OCI-LY7 (cell line): ENCODE data around the gene PSEN1. TPM values are rescaled to one million over a fixed set of nuclear protein-coding genes. Genes with fewer than 3 reads are reported as not detected.

Experiments used
- BruUV-seq: library from RNA; stranded (reverse); fragments of 400-500 nt; replicated peaks from 2 replicates; lab custom pipeline; 2021; lab: Mats Ljungman, UMichigan
- CTCF ChIA-PET: fragments of 300-600 bp; sonication (Branson Sonifier 250); formaldehyde crosslinking; loops from one replicate; lab custom pipeline; 2022; ENCODE audit warnings: antibody characterized with exemption; ENCODE audit not compliant: unreplicated experiment; lab: Charles Lee
- POLR2A ChIA-PET: fragments of 300-600 bp; sonication (Branson Sonifier 250); formaldehyde crosslinking; loops from one replicate; lab custom pipeline; 2022; ENCODE audit warnings: antibody characterized with exemption; lab: Charles Lee
- DNase-seq: peaks from one replicate; pipeline ENCODE4 v3.0.0-alpha.2; 2015; ENCODE audit warnings: low spot score
- H2AFZ ChIP-seq: fragments of 200-600 bp; sonication (generic), shearing (Covaris generic); 2 replicates; pipeline ENCODE4 v1.6.1; 2014; ENCODE audit warnings: mild to moderate bottlenecking, antibody characterized with exemption, low read length, moderate library complexity
- H3K27ac ChIP-seq: fragments of 200-600 bp; sonication (generic); 2 replicates; pipeline ENCODE4 v1.5.1; 2014; ENCODE audit warnings: mixed run types, low read depth, mild to moderate bottlenecking, moderate library complexity, low read length, inconsistent platforms; ENCODE audit not compliant: poor library complexity, severe bottlenecking
- H3K36me3 ChIP-seq: fragments of 200-600 bp; sonication (generic); 2 replicates; pipeline ENCODE4 v1.6.1; 2014; ENCODE audit warnings: mild to moderate bottlenecking, antibody characterized with exemption, low read length, moderate library complexity, mixed read lengths; ENCODE audit not compliant: insufficient read depth
- H3K4me1 ChIP-seq: fragments of 200-600 bp; sonication (generic); 2 replicates; pipeline ENCODE4 v1.5.1; 2014; ENCODE audit warnings: mild to moderate bottlenecking, low read length; ENCODE audit not compliant: insufficient read depth, poor library complexity, severe bottlenecking
- H3K4me2 ChIP-seq: fragments of 200-600 bp; sonication (generic); 2 replicates; pipeline ENCODE4 v1.6.1; 2014; ENCODE audit warnings: mild to moderate bottlenecking, low read length
- H3K4me3 ChIP-seq: fragments of 200-600 bp; sonication (generic); 2 replicates; pipeline ENCODE4 v1.5.1; 2014; ENCODE audit warnings: mild to moderate bottlenecking, low read depth, low read length; ENCODE audit not compliant: poor library complexity, severe bottlenecking
- H3K79me2 ChIP-seq: fragments of 200-600 bp; sonication (generic); 2 replicates; pipeline ENCODE4 v1.6.1; 2016; ENCODE audit warnings: low read depth, mild to moderate bottlenecking, low read length, moderate library complexity, mixed read lengths; ENCODE audit not compliant: insufficient read depth
- H3K9me2 ChIP-seq: fragments of 200-600 bp; sonication (generic); 2 replicates; pipeline ENCODE4 v1.6.1; 2016; ENCODE audit warnings: mild to moderate bottlenecking, low read length, mixed read lengths; ENCODE audit not compliant: insufficient read depth
- H3K9me3 ChIP-seq: fragments of 200-600 bp; sonication (generic); 2 replicates; pipeline ENCODE4 v1.6.1; 2014; ENCODE audit warnings: mild to moderate bottlenecking, mixed run types, low read length, mixed read lengths
- H4K20me1 ChIP-seq: fragments of 200-600 bp; sonication (generic); 2 replicates; pipeline ENCODE4 v1.6.1; 2014; ENCODE audit warnings: mild to moderate bottlenecking, antibody characterized with exemption, low read length, moderate library complexity, mixed read lengths; ENCODE audit not compliant: insufficient read depth
- EZH2phosphoT487 ChIP-seq: fragments of 200-600 bp; sonication (generic); IDR thresholded peaks from 2 replicates; pipeline ENCODE4 v1.6.1; 2018; ENCODE audit warnings: low read depth, borderline replicate concordance, mild to moderate bottlenecking, mixed run types, antibody characterized with exemption, low read length, moderate library complexity, mixed read lengths
- intact Hi-C: fragments of 100-400 bp; cut with micrococcal nuclease; formaldehyde crosslinking; loops from one replicate; pipeline ENCODE4 v1.10.0; 2022; ENCODE audit not compliant: unreplicated experiment
- total RNA-seq, 2 experiments: library from RNA; depleted of rRNA in 1 of 2; stranded (reverse); fragments of >200 nt in 1 of 2; shearing (Covaris generic) in 1 of 2; gene quantifications; 2 replicates each; pipeline ENCODE4 v1.2.3, GENCODE V29; 2014 to 2022
- TF ChIP-seq, protein P1 (sequence below): fragments of 200-600 bp; sonication (generic); conservative IDR thresholded peaks from 2 replicates; pipeline ENCODE4 v1.5.1; 2014; ENCODE audit warnings: mild to moderate bottlenecking, antibody characterized with exemption, low read length, moderate library complexity, mixed read lengths

Gene PSEN1
- total RNA-seq, 2 experiments from 2014 or later: 24.4 to 28.0 TPM

DNA sequence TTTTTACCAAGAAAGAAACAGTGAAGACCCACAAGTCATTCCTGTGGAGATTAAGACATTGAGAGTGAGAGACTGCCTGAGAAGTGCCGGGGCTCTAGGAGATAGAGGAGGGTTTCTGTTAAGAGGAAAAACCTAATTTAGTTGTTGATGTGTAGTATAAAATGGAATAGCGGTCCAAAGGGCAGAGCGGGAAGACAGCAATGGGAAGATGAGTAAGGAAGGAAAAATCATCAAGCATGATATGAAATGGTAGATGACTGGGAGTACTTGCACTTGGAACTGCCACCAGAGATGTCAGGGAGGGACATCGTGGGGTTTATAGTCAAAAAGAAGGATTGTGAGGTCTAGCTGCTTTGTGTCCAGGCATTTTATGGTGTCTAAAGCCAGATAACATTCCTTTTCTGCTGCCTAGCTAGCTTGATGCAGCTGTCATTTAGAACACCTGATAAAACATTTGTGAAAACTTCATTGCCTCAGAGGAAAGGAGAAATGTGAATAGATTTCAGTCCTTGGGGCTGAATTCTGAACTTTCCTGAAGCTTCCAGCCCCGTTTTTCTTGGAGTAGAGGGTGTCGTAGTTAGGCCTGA is 20.1 kb upstream of the PSEN1 start:
- no peak for TF ChIP-seq EZH2phosphoT487
- TF ChIP-seq, protein P1, sequence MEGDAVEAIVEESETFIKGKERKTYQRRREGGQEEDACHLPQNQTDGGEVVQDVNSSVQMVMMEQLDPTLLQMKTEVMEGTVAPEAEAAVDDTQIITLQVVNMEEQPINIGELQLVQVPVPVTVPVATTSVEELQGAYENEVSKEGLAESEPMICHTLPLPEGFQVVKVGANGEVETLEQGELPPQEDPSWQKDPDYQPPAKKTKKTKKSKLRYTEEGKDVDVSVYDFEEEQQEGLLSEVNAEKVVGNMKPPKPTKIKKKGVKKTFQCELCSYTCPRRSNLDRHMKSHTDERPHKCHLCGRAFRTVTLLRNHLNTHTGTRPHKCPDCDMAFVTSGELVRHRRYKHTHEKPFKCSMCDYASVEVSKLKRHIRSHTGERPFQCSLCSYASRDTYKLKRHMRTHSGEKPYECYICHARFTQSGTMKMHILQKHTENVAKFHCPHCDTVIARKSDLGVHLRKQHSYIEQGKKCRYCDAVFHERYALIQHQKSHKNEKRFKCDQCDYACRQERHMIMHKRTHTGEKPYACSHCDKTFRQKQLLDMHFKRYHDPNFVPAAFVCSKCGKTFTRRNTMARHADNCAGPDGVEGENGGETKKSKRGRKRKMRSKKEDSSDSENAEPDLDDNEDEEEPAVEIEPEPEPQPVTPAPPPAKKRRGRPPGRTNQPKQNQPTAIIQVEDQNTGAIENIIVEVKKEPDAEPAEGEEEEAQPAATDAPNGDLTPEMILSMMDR: no peak
- Histone ChIP-seq H3K4me1 (no peaks in the 10 kb centered on the region), H3K9me3 (no peaks in the 10 kb centered on the region), H2AFZ (no peak overlapping the region), H3K36me3 (peaks cover 96% of the 10 kb centered on the region), H4K20me1 (peaks cover 4% of the 10 kb centered on the region; the same call in 1 of the 2 replicates), H3K9me2 (no peaks in the 10 kb centered on the region), H3K4me2 (no peak overlapping the region), H3K79me2 (no peaks in the 10 kb centered on the region; the same call in 1 of the 2 replicates), H3K4me3 (no peak overlapping the region), H3K27ac (no peak overlapping the region)
- ChIA-PET POLR2A (interaction anchor here (0.9 to 1.0 kb wide), 3 partner anchors 9 to 91 kb away, joined by 3 to 4 read pairs (median 3); no protein-coding TSS in a partner anchor), CTCF (no interaction called here)
- no peak for DNase-seq
- intact Hi-C loops: no loop called here
- no TSS peak for BruUV-seq

- TF ChIP-seq EZH2phosphoT487: no peak
- TF ChIP-seq, protein P1: no peak
- ChIA-PET POLR2A (interaction anchor here (0.7 to 1.1 kb wide), 2 partner anchors 58 to 165 kb away, joined by 4 read pairs; no protein-coding TSS in a partner anchor), CTCF (no interaction called here)
- Histone ChIP-seq H2AFZ (no peak overlapping the region), H3K79me2 (no peaks in the 10 kb centered on the region; the same call in 1 of the 2 replicates), H3K4me2 (no peak overlapping the region), H3K4me3 (no peak overlapping the region), H3K4me1 (no peaks in the 10 kb centered on the region), H3K27ac (no peak overlapping the region), H3K36me3 (peaks cover 69% of the 10 kb centered on the region), H3K9me3 (no peaks in the 10 kb centered on the region), H4K20me1 (0 out of 2 replicates have a peak, but pooled peaks cover 4% of the 10 kb centered on the region), H3K9me2 (no peaks in the 10 kb centered on the region)
- BruUV-seq: no TSS peak
- intact Hi-C loops: no loop called here
- DNase-seq: no peak
Measured at GRCh38 chr14:73124180-73124894, 12.0 kb upstream of the PSEN1 start.

GRCh38 chr14:73125169-73125588 is 11.1 kb upstream of the PSEN1 start:
- Histone ChIP-seq H3K27ac (no peak overlapping the region), H3K4me1 (no peaks in the 10 kb centered on the region), H3K9me3 (no peaks in the 10 kb centered on the region), H4K20me1 (0 out of 2 replicates have a peak, but pooled peaks cover 3% of the 10 kb centered on the region), H3K9me2 (no peaks in the 10 kb centered on the region), H2AFZ (no peak overlapping the region), H3K79me2 (no peaks in the 10 kb centered on the region; the same call in 1 of the 2 replicates), H3K4me2 (no peak overlapping the region), H3K4me3 (no peak overlapping the region), H3K36me3 (peaks cover 60% of the 10 kb centered on the region)
- intact Hi-C loops: no loop called here
- ChIA-PET POLR2A (no interaction called here), CTCF (no interaction called here)
- TF ChIP-seq, protein P1: no peak
- TF ChIP-seq EZH2phosphoT487: no peak
- no peak for DNase-seq
- no TSS peak for BruUV-seq
